ENCODE measurements around the gene FGF21.

GRCh38 chr19:48751845-48752495, 3.4 kb upstream of the FGF21 start:
- no peak for TF ChIP-seq CTCF (IDR thresholded peaks at IDR 0.05)
- no peak for TF ChIP-seq POLR2A (IDR thresholded peaks at IDR 0.05)

Data from esophagus squamous epithelium (tissue), 4 donors.